ENCODE results near the gene FBXO3.
A peak's percentile ranks its signal among the peaks of the same experiment; 100 is the strongest.
"Not testable (repeated sequence)": the region's sequence is repeated elsewhere in the genome, so short reads cannot be mapped to it uniquely, and the experiment has no call there.

FBXO3 gene

GRCh38 chr11:33770236-33770635 lies 4.1 kb downstream of the FBXO3 start:
- DNase-seq: no peak

- DNase-seq: peak; percentile 49
These were observed 4.8 kb downstream of the FBXO3 start for GRCh38 chr11:33769542-33769941.

GRCh38 chr11:33767624-33768023 lies 6.7 kb downstream of the FBXO3 start:
- DNase-seq: no peak

GRCh38 chr11:33766085-33766484 lies 8.2 kb downstream of the FBXO3 start:
- DNase-seq: no peak

- no peak for DNase-seq
These were observed 12.8 kb downstream of the FBXO3 start for GRCh38 chr11:33761471-33761870.

GRCh38 chr11:33753304-33753967 lies 20.9 kb downstream of the FBXO3 start:
- no peak for DNase-seq

GRCh38 chr11:33751878-33752277 lies 22.4 kb downstream of the FBXO3 start:
- no peak for DNase-seq

- DNase-seq: no peak
These were observed 26.3 kb downstream of the FBXO3 start for GRCh38 chr11:33747979-33748378.

- DNase-seq: no peak
These were observed 31.0 kb downstream of the FBXO3 start for GRCh38 chr11:33743291-33743690.

GRCh38 chr11:33742249-33742851 lies 32.0 kb downstream of the FBXO3 start:
- DNase-seq: no peak

- no peak for DNase-seq
These were observed 32.5 kb downstream of the FBXO3 start for GRCh38 chr11:33741806-33742205.

- DNase-seq: no peak
These were observed 36.9 kb downstream of the FBXO3 start for GRCh38 chr11:33737362-33737821.

GRCh38 chr11:33736148-33736812 lies 38.0 kb downstream of the FBXO3 start, which contains the start of gene CD59:
Gene CD59, minus strand, starts transcription at chr11:33736423. Its CDS starts 13,978 bp downstream, at chr11:33722445.
- DNase-seq: peak; percentile 92

GRCh38 chr11:33735271-33736147 lies 38.8 kb downstream of the FBXO3 start:
- peak; percentile 38 for DNase-seq

GRCh38 chr11:33734441-33735270 lies 39.7 kb downstream of the FBXO3 start:
- peak; percentile 36 for DNase-seq

GRCh38 chr11:33733980-33734379 lies 40.3 kb downstream of the FBXO3 start:
- DNase-seq: no peak

GRCh38 chr11:33731723-33732531 lies 42.4 kb downstream of the FBXO3 start:
- no peak for DNase-seq

- DNase-seq: no peak
These were observed 43.6 kb downstream of the FBXO3 start for GRCh38 chr11:33730716-33731115.

- not testable (repeated sequence) for DNase-seq
These were observed 45.2 kb downstream of the FBXO3 start for GRCh38 chr11:33729072-33729664.

GRCh38 chr11:33727539-33727938 lies 46.8 kb downstream of the FBXO3 start:
- not testable (repeated sequence) for DNase-seq

GRCh38 chr11:33725496-33725895 lies 48.8 kb downstream of the FBXO3 start:
- no peak for DNase-seq
